ENCODE data around the gene MAP3K5. TPM values are rescaled to one million over a fixed set of nuclear protein-coding genes. Genes with fewer than 3 reads are reported as not detected.

MAP3K5 gene
- total and polyA plus RNA-seq, 3 donors from 2014 or later: 21.3 to 55.3 (median 46.1) TPM

GRCh38 chr6:136668571-136668970, 123.7 kb downstream of the MAP3K5 start:
- Histone ChIP-seq H3K27ac (no peak overlapping the region), H3K4me3 (no peak overlapping the region), H3K36me3 (ENCODE audit: low read depth, missing control alignments) (no peaks in the 10 kb centered on the region), H3K27me3 (no peaks in the 10 kb centered on the region), H3K9me3 (no peaks in the 10 kb centered on the region), H3K4me1 (no peaks in the 10 kb centered on the region)
- TF ChIP-seq CTCF (IDR thresholded peaks at IDR 0.05) (no peak), POLR2A (IDR thresholded peaks at IDR 0.05) (no peak)
- intact Hi-C loops (cut with DNase I; ENCODE audit: low total_unique reads): no loop called here
- 86 to 90% methylated on average over 3 of the region's 3 CpGs for WGBS, 2 donors
- DNase-seq: no peak

GRCh38 chr6:136666041-136666440, 126.2 kb downstream of the MAP3K5 start:
- WGBS, 2 donors: 95 to 100% methylated on average over 1 of the region's 1 CpG
- no peaks in the 10 kb centered on the region for H3K27me3 ChIP-seq
- H3K9me3 ChIP-seq: no peaks in the 10 kb centered on the region
- no peaks in the 10 kb centered on the region for H3K36me3 ChIP-seq (ENCODE audit: low read depth, missing control alignments)
- DNase-seq: no peak
- H3K27ac ChIP-seq: no peak overlapping the region
- H3K4me3 ChIP-seq: no peak overlapping the region
- no peaks in the 10 kb centered on the region for H3K4me1 ChIP-seq
- no peak for TF ChIP-seq CTCF (IDR thresholded peaks at IDR 0.05)
- intact Hi-C loops (cut with DNase I; ENCODE audit: low total_unique reads): no loop called here

DNA sequence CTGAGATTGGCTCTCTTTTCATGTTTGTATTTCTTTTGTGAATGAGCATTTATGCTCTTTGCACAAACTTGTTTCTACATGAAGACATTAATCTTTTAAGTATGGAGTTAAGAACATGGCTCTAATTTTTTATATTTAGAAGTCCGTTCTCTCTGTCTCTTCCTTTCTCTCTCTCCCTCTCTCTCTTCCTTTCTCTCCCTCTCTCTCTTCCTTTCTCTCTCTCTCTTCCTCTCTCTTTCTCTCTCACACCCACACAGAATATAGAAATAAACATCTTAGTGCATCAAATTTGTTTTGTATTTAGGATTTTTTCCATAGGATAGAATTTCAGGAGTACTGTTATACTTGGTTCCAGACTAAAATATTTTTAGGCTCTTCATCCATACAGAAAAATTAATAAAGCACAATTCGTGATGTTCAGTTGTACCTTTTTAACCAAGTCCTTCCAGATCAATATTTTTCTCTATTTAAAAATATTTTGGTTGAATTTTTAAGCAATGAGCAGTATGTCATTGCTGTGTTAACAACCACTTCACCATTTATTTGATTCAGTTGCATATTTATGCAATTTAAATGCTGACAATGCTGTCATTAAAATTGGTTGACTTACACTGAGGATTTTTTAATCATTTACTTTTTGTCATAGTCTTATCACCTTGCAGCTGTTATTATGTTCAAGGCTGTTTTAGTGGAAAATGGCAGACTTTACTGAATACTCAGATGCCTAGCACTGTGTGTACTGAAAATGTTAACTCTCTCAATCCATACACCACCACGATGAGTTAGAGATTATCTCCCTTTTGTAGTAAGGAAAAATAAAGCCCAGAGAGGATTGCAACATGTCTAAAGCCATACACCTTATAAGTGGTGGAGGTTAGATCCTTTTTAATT, 129.7 kb downstream of the MAP3K5 start:
- Histone ChIP-seq H3K4me3 (no peak overlapping the region), H3K4me1 (no peaks in the 10 kb centered on the region), H3K27ac (no peak overlapping the region), H3K9me3 (no peaks in the 10 kb centered on the region), H3K27me3 (no peaks in the 10 kb centered on the region), H3K36me3 (ENCODE audit: low read depth, missing control alignments) (no peaks in the 10 kb centered on the region)
- no peak for TF ChIP-seq CTCF (IDR thresholded peaks at IDR 0.05)
- no peak for TF ChIP-seq POLR2A (IDR thresholded peaks at IDR 0.05)
- no peak for DNase-seq
- intact Hi-C loops (cut with DNase I; ENCODE audit: low total_unique reads): no loop called here
- WGBS, 2 donors: 68 to 73% methylated on average over 3 of the region's 3 CpGs

DNA sequence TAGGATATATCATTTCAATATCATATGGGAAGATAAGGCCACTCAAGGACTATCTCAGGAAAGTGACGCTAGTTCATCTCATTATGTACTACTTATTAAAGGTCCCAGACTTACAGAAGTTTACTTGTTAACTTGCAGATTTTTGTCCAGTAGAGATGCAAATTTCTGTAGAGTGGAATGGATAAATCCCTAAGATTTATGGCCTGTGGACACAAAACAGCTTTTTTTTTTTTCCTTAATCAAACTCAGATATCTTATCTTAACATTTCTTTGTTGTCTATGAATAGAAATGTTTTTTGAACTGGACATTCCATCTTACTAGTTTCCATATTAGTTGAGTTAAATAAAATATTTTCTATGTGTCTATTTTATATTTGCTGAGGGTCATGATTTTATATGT, 131.6 kb downstream of the MAP3K5 start:
- WGBS, 2 donors: 83 to 93% methylated on average over 1 of the region's 1 CpG
- H3K27ac ChIP-seq: no peak overlapping the region
- TF ChIP-seq POLR2A (IDR thresholded peaks at IDR 0.05): no peak
- TF ChIP-seq CTCF (IDR thresholded peaks at IDR 0.05): no peak
- H3K27me3 ChIP-seq: no peaks in the 10 kb centered on the region
- intact Hi-C loops (cut with DNase I; ENCODE audit: low total_unique reads): no loop called here
- H3K36me3 ChIP-seq (ENCODE audit: low read depth, missing control alignments): no peaks in the 10 kb centered on the region
- no peaks in the 10 kb centered on the region for H3K9me3 ChIP-seq
- no peaks in the 10 kb centered on the region for H3K4me1 ChIP-seq
- DNase-seq: no peak
- no peak overlapping the region for H3K4me3 ChIP-seq
